Panc1 (cell line): ENCODE results near the gene FBXO30. TPM values are rescaled to one million over a fixed set of nuclear protein-coding genes. Genes with fewer than 3 reads are reported as not detected.

ENCODE experiments used
- ATAC-seq: fragments of 200-7000 bp; cut with Tn5 transposase; 2 replicates; pipeline ENCODE4 v1.9.1; 2020; ENCODE audit warnings: mild to moderate bottlenecking, moderate library complexity
- BruUV-seq: library from RNA; stranded (reverse); fragments of 400-500 nt; replicated peaks from 2 replicates; lab custom pipeline; 2021; lab: Mats Ljungman, UMichigan
- CTCF ChIA-PET: fragments of 300-600 bp; sonication (Branson Sonifier 250); formaldehyde crosslinking; loops from one replicate; lab custom pipeline; 2022; ENCODE audit warnings: antibody characterized with exemption; lab: Charles Lee
- POLR2A ChIA-PET: fragments of 300-600 bp; sonication (Branson Sonifier 250); formaldehyde crosslinking; loops from one replicate; lab custom pipeline; 2022; ENCODE audit warnings: antibody characterized with exemption; lab: Charles Lee
- DNase-seq: peaks from one replicate; pipeline ENCODE4 v3.0.0-alpha.2; 2010; ENCODE audit warnings: low read depth, low spot score
- H3K27ac ChIP-seq: 2 replicates; pipeline ENCODE4 v1.5.1; 2011; ENCODE audit warnings: mild to moderate bottlenecking, low read length, inconsistent platforms
- H3K27me3 ChIP-seq: fragments of 200-500 bp; sonication (Bioruptor generic); 2 replicates; pipeline ENCODE4 v1.6.0; 2014; ENCODE audit warnings: low read length, inconsistent platforms; ENCODE audit not compliant: control insufficient read depth, insufficient read depth
- H3K36me3 ChIP-seq: fragments of 200-500 bp; sonication (Bioruptor generic); 2 replicates; pipeline ENCODE4 v1.5.1; 2014; ENCODE audit warnings: inconsistent platforms, mild to moderate bottlenecking, low read length, moderate library complexity; ENCODE audit not compliant: control insufficient read depth, insufficient read depth
- H3K4me1 ChIP-seq: 2 replicates; pipeline ENCODE4 v1.5.1; 2011; ENCODE audit warnings: inconsistent platforms, mild to moderate bottlenecking, low read length, moderate library complexity; ENCODE audit not compliant: control insufficient read depth, insufficient read depth
- H3K4me3 ChIP-seq, 2 experiments: 2 replicates each; pipeline ENCODE4 v1.5.1; 2011 to 2012; ENCODE audit warnings: low read depth in 2 of 2, low read length in 2 of 2, mild to moderate bottlenecking in 2 of 2, inconsistent platforms in 1 of 2, moderate library complexity in 1 of 2
- H3K9me3 ChIP-seq: fragments of 200-500 bp; sonication (Bioruptor generic); 2 replicates; pipeline ENCODE4 v1.5.1; 2014; ENCODE audit warnings: low read depth, mild to moderate bottlenecking, inconsistent platforms, low read length, moderate library complexity; ENCODE audit not compliant: control insufficient read depth, insufficient read depth
- POLR2AphosphoS5 ChIP-seq: IDR thresholded peaks from 2 replicates; pipeline ENCODE4 v1.6.1; 2012; ENCODE audit warnings: mild to moderate bottlenecking, low read depth, low read length, moderate library complexity
- SIN3A ChIP-seq: IDR thresholded peaks from 2 replicates; pipeline ENCODE4 v1.6.1; 2012; ENCODE audit warnings: low read depth, mild to moderate bottlenecking, low read length, moderate library complexity, borderline replicate concordance; ENCODE audit not compliant: insufficient read depth
- TCF7L2 ChIP-seq: IDR thresholded peaks from 2 replicates; pipeline ENCODE4 v1.6.1; 2011; ENCODE audit warnings: mild to moderate bottlenecking, low read depth, low read length, inconsistent platforms
- in situ Hi-C: cut with HindIII; loops from 2 replicates; pipeline ENCODE4 v1.10.0; 2016; ENCODE audit warnings: low sequenced_read_pairs, low pct_unique_long_range_greater_than_20kb
- intact Hi-C: fragments of 100-400 bp; cut with micrococcal nuclease; formaldehyde crosslinking; loops from one replicate; pipeline ENCODE4 v1.10.0; 2022; ENCODE audit not compliant: unreplicated experiment
- total RNA-seq: library from RNA; stranded (reverse); gene quantifications from one replicate; pipeline ENCODE4 v1.2.1, GENCODE V29; 2021; ENCODE audit not compliant: unreplicated experiment
- TF ChIP-seq, protein P1 (sequence below), 2 experiments: IDR thresholded peaks; 2 replicates each; pipeline ENCODE4 v1.6.1; 2011 to 2012; ENCODE audit warnings: low read depth in 2 of 2, control low read depth in 1 of 2, low read length in 1 of 2, mild to moderate bottlenecking in 1 of 2, moderate library complexity in 1 of 2; ENCODE audit not compliant: insufficient read depth in 1 of 2
- TF ChIP-seq, protein P2 (sequence below): fragments of 450-650 bp; IDR thresholded peaks from 2 replicates; pipeline ENCODE4 v1.5.1; 2017; ENCODE audit warnings: mild to moderate bottlenecking

The FBXO30 gene
- total RNA-seq, 1 experiment from 2014 or later = 9.5 TPM

DNA sequence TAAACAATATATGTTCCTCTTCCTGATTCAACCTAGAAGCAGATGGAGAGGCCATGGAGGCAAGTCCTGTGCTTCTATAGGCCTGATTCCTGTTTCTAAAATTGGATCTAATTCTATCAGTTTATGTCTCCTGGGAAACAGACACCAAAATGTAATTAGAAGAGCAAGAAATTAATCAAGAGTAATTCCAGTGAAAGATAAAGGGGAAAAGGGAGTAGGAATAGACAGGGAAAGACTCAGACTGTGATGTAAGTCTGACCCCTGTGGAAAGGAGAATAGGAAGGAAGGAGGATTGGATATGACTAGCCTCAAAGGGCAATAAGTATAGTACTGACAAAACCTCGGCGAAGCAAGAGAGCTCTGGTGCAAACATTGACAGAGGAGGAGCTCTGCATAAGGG is 33.9 kb upstream of the FBXO30 start:
- TF ChIP-seq, protein P1, sequence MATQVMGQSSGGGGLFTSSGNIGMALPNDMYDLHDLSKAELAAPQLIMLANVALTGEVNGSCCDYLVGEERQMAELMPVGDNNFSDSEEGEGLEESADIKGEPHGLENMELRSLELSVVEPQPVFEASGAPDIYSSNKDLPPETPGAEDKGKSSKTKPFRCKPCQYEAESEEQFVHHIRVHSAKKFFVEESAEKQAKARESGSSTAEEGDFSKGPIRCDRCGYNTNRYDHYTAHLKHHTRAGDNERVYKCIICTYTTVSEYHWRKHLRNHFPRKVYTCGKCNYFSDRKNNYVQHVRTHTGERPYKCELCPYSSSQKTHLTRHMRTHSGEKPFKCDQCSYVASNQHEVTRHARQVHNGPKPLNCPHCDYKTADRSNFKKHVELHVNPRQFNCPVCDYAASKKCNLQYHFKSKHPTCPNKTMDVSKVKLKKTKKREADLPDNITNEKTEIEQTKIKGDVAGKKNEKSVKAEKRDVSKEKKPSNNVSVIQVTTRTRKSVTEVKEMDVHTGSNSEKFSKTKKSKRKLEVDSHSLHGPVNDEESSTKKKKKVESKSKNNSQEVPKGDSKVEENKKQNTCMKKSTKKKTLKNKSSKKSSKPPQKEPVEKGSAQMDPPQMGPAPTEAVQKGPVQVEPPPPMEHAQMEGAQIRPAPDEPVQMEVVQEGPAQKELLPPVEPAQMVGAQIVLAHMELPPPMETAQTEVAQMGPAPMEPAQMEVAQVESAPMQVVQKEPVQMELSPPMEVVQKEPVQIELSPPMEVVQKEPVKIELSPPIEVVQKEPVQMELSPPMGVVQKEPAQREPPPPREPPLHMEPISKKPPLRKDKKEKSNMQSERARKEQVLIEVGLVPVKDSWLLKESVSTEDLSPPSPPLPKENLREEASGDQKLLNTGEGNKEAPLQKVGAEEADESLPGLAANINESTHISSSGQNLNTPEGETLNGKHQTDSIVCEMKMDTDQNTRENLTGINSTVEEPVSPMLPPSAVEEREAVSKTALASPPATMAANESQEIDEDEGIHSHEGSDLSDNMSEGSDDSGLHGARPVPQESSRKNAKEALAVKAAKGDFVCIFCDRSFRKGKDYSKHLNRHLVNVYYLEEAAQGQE (IDR thresholded peaks at IDR 0.05; ENCODE audit: insufficient read depth in 1 of 2, low read depth in 2 of 2, low read length in 1 of 2) = no peak
- TF ChIP-seq SIN3A = no peak
- no peak for TF ChIP-seq POLR2AphosphoS5
- TF ChIP-seq, protein P2, sequence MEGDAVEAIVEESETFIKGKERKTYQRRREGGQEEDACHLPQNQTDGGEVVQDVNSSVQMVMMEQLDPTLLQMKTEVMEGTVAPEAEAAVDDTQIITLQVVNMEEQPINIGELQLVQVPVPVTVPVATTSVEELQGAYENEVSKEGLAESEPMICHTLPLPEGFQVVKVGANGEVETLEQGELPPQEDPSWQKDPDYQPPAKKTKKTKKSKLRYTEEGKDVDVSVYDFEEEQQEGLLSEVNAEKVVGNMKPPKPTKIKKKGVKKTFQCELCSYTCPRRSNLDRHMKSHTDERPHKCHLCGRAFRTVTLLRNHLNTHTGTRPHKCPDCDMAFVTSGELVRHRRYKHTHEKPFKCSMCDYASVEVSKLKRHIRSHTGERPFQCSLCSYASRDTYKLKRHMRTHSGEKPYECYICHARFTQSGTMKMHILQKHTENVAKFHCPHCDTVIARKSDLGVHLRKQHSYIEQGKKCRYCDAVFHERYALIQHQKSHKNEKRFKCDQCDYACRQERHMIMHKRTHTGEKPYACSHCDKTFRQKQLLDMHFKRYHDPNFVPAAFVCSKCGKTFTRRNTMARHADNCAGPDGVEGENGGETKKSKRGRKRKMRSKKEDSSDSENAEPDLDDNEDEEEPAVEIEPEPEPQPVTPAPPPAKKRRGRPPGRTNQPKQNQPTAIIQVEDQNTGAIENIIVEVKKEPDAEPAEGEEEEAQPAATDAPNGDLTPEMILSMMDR = no peak
- TF ChIP-seq TCF7L2 = no peak
- DNase-seq = no peak
- Histone ChIP-seq H3K27ac (no peak overlapping the region), H3K4me1 (no peaks in the 10 kb centered on the region), H3K36me3 (no peaks in the 10 kb centered on the region), H3K27me3 (no peaks in the 10 kb centered on the region), H3K9me3 (no peaks in the 10 kb centered on the region), H3K4me3 (no peak overlapping the region)
- intact Hi-C loops = no loop called here
- POLR2A ChIA-PET = interaction anchor here (0.5 kb wide), 1 partner anchor 30 kb away, joined by 3 read pairs; no protein-coding TSS in a partner anchor
- CTCF ChIA-PET = no interaction called here
- in situ Hi-C loops = no loop called here
- no TSS peak for BruUV-seq
- ATAC-seq = no peak

DNA sequence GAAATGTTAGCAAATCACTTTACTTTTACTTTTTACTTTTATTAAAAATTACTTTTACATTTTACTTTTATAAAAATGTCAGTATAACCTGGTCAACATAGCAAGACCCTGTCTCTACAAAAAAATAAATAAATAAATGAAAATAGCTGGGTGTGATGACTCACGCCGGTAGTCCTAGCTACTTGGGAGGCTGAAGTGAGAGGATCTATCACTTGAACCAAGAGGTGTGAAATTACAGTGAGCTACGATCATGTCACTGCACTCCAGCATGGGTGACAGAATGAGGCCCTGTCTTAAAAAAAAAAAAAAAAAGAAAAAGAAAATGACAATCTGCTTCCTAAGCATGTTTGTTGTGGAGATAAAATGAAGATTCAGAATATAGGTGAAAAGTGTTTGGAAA is 31.0 kb upstream of the FBXO30 start:
- ChIA-PET POLR2A (no interaction called here), CTCF (no interaction called here)
- Histone ChIP-seq H3K4me1 (no peaks in the 10 kb centered on the region), H3K27ac (no peak overlapping the region), H3K27me3 (no peaks in the 10 kb centered on the region), H3K36me3 (no peaks in the 10 kb centered on the region), H3K4me3 (no peak overlapping the region), H3K9me3 (no peaks in the 10 kb centered on the region)
- in situ Hi-C loops = no loop called here
- no peak for TF ChIP-seq POLR2AphosphoS5
- TF ChIP-seq, protein P2 = no peak
- no TSS peak for BruUV-seq
- no peak for DNase-seq
- ATAC-seq = no peak
- intact Hi-C loops = no loop called here
